8988T (cell line): Measurements from ENCODE around the gene POU2AF1.

Source experiments
- DNase-seq: peaks from one replicate; pipeline ENCODE4 v3.0.0; 2011

The POU2AF1 gene

DNA sequence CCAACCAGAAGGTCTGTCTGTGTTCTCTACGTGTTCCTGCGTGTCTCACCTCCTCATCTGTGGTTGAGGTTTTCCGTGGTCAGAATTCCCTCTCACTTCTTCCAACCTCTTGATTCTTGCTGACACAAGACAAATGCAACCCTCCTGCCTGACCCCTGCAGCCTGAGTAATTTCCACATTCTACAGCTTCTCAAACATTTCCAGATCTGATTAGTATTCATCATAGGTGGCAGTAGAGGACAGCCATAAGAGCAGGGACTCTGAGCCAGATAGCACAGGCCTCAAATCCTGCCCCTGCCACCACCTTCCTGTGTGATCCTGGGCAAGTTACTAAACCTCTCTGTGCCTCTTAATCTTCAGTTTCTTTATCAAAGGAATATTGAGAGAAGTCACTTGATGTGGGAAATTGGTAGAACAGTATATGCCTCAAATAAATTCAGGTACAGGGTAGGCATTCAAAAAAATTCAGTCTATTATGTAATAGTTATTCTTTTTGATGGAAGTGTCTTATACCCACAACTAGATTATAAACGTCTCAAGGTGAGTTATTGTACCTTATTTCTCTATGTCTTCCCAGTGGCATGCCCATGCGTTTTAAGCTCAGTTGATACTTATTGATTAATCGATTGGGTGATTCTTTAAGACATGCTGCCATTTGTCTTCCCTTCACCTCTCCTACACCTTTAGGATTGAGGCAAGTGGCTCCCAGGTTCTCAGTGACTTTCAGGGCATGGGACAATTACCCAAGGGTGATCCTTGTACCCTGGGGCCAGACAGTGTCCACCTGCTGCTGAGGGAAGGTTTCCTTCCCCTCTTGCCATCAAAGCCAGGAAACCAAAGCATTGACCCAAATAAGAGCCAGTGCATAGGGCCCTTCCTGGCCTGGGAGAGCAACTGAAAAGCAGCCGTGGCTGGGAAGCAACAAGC lies 19.6 kb downstream of the POU2AF1 start:
- DNase-seq, result no peak

DNA sequence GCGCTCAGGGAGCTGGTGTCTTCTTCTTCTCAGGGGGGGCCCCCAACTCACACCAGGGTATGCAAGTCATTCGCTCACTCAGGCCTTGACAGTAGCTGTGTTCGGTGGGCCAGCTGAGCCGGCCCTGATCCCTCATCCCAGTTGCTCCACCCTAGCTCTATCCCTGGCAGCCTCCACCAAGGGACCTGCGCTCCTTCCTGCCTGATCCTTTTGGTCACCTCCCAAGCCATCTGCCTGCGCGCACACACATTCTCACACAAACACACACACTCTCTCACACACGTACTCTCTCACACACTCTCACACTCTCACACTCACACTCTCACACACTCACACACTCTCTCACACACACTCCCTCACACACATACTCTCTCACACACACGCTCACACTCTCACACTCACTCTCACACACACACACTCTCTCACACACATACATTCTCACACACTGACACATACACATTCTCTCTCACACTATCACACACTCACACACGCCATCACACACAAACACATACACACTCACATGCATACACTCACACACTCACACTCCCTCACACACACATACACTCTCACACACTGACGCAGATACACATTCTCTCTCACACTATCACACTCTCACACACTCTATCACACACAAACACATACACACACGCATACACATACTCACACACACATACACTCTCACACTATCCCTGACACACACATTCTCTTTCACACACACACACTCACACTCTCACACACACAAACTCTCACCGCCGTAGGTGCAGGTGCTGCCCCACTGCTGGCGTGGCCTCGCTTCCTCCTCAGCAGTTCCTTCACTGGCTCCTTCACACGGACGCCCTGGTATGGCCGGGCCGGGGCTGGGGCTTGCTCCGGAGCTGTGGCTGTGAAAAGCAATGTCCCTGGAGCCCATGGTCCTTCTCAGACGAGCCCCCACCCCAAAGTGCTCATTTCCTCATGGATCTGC lies 20.8 kb downstream of the POU2AF1 start:
- DNase-seq, result no peak

DNA sequence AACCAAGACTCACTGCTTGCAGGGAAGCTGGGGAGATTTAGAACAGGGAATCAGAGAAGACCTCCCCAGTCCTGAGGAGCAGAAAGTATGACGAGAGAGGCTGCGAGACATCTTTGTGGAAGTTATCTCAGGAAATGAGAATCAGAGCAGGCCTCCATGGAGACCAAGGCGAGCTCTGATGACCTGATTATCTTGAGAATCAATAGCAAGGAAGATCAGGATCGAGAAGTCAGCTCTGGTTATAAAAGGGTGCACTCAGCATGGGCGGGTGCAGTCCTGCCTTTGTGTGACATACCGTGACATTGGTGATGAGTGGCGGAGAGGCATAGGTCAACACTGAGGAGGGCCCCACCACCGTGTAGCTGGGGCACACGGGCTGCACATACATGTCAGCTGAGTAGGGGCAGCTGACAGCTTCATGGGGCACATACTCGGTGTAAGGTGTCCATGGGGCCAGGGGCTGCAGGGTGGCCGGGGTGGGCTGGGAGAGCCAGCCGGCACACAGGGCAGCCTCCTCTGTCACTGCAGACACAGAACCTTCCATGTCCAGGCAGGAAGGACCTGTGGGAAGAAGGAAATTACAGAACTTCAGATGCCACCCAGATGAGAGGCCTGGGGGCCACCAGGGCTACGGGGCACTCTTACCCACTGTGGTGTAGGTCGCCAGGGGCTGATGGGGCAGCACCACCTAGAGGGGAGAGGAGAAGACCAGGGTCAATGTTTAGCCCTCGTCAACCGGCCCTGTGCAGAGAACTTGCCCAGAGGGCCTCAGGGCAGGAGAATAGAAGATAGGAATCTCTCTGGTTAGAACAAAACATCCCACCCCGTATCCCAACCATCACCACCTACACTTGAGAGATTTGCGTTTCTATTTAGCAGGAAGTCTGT lies 21.7 kb downstream of the POU2AF1 start:
- no peak for DNase-seq

DNA sequence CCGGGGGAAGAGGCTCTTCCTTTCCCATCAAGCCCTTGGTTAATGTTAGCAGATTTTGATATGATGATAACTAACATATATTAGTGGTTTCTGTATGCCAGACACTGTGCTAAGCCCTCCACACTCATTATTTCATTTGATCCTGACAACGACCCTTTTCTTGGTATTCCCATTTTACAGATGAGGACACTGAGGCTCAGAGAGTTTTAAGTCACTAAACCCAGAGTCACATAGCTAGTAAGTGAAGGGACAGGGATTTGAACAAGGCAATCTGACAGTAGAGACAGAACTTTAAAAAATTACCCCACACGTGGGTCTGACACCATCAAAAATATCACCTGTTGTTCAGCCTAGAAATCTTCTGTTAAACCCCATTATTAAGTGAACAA lies 22.4 kb downstream of the POU2AF1 start:
- DNase-seq, result no peak

DNA sequence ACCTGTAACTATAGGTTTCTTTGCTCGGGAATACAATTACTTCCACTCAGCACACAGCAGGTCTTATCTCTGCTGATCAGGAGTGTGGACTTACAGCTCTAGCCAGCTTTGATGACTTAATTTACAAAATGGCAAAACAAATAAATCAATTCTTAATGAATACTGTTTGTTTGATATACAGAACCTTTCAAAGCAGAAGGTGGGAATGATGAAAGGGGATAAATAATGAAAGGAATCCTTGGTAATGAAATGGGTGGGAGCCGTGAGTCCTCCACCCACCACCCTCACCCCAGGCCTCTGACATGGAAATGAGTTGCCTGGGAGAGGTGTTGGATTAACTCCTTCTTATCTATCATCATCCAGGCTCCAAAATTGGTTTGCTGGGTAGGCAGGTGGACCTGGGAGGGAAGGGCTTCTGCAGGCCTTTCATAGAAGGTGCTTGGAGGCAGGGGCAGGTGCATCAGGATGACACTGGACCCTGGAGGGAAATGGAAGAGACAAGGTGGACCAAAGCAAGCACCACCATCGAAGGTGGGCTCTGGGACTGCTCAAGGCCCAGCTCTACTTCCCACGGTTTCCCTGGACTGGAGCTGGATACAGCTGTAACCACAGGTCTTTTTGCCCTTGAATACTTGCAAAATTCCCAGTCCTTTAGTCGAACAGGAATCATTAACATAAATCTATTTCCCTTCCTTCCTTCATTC lies 23.0 kb downstream of the POU2AF1 start:
- no peak for DNase-seq

- DNase-seq, result no peak
These were observed 24.0 kb downstream of the POU2AF1 start for GRCh38 chr11:111355101-111355500.

DNA sequence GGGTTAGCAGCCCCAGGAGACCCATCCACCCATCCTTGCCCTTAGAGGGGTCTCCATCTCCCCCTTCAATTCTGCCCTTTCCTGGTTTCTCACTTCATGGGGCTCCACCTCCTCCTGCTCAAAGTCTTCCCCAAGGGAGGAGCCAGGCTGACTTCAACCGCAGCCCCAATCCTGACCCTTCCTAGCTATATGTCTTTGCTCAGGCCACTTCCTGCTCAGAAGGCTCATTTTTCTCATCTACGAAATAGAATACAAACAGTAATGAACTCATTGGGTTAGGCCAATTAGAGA lies 24.5 kb downstream of the POU2AF1 start:
- no peak for DNase-seq

- DNase-seq, result no peak
These were observed 25.1 kb downstream of the POU2AF1 start for GRCh38 chr11:111353776-111354600.

- DNase-seq, result no peak
These were observed 26.0 kb downstream of the POU2AF1 start for GRCh38 chr11:111352935-111353710.

DNA sequence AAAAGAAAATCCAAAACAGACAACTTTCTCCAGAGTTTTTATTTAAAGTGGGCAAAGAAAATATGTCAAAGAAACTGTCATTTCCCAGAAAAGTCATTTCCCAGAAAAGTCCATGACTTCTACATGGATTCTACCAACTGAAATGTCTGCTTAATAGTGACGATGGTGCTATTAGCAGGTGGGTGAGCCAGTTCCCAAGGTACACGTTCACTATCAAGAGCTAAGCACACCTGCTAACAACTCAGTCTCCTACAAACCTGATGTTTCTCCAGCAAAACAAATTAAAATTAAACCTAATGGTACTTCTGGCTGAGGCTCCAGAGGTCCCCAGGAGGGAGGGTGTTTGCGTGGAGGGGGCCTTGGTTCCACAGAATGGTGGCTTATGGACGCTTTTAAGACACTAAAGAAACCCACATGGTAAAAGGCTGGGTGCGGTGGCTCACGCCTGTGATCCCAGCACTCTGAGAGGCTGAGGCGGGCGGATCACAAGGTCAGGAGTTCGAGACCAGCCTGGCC lies 26.8 kb downstream of the POU2AF1 start:
- no peak for DNase-seq

- no peak for DNase-seq
These were observed 27.6 kb downstream of the POU2AF1 start for GRCh38 chr11:111351374-111352055.

DNA sequence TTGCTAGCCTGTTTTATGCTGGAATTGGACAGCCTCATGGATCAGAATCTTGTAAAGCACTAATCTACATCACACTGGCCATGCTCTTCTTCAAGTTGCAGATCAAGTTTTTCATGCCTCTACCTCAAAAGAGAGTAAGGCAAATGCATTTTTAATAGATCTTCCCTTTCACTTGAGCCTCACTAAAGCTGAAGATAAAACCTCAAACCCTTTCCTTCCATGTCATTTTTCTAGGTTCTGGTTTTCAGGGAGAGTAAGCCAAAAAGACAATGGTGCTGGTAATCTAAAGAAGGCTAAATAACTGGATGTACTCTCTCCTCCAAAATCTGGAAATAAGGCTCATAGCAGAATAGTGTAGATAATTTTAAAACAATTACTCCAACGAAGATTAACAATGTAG lies 28.3 kb downstream of the POU2AF1 start:
- DNase-seq, result no peak

GRCh38 chr11:111349191-111349695 lies 29.8 kb downstream of the POU2AF1 start:
- no peak for DNase-seq

- DNase-seq, result no peak
These were observed 30.9 kb downstream of the POU2AF1 start for GRCh38 chr11:111348147-111348546.

DNA sequence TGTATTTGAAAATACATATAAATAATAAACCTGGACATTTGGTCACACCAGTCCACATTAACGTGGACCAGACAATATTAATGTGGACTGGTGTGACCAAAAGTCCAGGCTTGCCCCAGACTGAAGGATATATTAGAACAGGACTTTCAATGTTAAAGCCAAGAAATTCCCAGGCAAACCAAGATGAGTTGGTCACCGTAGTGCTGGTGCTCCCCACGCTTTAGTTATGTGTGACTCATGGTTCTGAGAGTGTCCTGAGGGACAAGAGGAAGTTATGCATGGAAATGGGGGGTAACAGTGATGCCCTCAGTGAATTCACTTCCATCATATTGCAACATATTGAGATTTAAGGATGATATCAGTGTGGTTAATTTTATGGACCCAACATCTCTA lies 31.4 kb downstream of the POU2AF1 start:
- DNase-seq, result no peak

DNA sequence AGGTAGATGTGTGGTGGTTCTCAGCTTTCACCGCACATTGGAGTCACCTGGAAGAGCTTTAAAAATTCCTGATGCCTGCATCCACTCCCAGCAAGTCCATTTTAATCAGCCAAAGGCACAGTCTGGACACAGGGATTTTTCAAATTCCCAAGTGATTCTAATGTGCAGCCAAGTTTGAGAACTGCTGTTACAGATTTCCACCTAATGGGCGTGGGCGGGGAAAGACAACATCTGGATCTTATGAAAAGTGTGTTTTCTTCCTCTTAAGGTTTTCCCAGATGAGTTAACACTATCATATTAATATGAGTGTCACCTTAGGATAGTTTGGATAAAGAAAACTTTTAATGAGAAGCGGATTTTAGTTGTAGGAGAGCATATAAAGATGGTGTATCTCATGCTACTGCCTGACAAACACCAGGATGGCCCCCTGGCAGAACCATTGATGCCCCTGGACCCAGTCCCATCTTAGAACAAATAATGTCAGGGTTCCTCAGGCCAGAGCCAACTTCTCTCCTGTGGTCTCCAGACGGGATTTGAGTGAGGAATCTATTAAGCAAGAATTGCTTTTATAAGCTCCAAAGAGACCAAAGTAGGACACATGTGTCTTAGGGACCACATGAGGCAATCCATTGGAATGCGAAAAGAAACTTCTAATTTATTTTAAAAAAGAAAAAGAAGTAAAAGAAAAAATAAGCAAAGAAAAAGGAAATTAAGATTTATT lies 31.9 kb downstream of the POU2AF1 start:
- DNase-seq, result no peak

DNA sequence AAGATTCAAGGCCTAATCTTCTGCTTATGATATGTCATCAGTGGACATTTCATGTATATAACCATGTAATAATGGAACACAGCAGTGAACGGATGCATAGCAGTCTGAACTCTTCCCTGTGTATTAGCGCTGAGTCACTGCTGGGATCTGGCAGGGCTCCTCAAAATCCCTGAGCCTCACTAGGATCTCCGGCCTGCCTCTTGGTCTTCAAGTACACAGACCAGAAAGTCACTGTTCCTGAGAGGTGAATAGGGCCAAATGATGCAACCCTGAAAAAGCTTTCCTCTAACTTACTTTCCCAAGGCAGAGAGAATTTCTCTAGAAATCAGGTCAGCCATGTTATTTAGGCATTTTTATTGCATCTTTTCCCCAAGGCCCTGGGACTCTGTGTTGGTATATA lies 35.0 kb downstream of the POU2AF1 start:
- DNase-seq, result no peak

- DNase-seq, result no peak
These were observed 36.7 kb downstream of the POU2AF1 start for GRCh38 chr11:111342329-111342728.
